Calu3 (cell line): ENCODE measurements around the gene TMEM229B. TPM values are rescaled to one million over a fixed set of nuclear protein-coding genes. Genes with fewer than 3 reads are reported as not detected.
A peak's percentile ranks its signal among the peaks of the same experiment; 100 is the strongest.

ENCODE experiments used
- BruUV-seq: library from RNA; stranded (reverse); fragments of 400-500 nt; replicated peaks from 2 replicates; lab custom pipeline; 2021; lab: Mats Ljungman, UMichigan
- CTCF ChIA-PET: fragments of 300-600 bp; sonication (Branson Sonifier 250); formaldehyde crosslinking; loops from one replicate; lab custom pipeline; 2022; ENCODE audit warnings: antibody characterized with exemption; lab: Charles Lee
- DNase-seq: peaks from one replicate; pipeline ENCODE4 v3.0.0; 2022
- H3K27ac Mint-ChIP-seq: one replicate; pipeline ENCODE4 v1.8.0; 2022; ENCODE audit warnings: mixed read lengths; ENCODE audit not compliant: unreplicated experiment
- H3K27me3 Mint-ChIP-seq: one replicate; pipeline ENCODE4 v1.8.0; 2022; ENCODE audit warnings: mixed read lengths; ENCODE audit not compliant: unreplicated experiment
- H3K36me3 Mint-ChIP-seq: one replicate; pipeline ENCODE4 v1.8.0; 2022; ENCODE audit warnings: mild to moderate bottlenecking, moderate library complexity, mixed read lengths; ENCODE audit not compliant: insufficient read depth, unreplicated experiment
- H3K4me1 Mint-ChIP-seq: one replicate; pipeline ENCODE4 v1.8.0; 2022; ENCODE audit warnings: mild to moderate bottlenecking, low read depth, mixed read lengths; ENCODE audit not compliant: unreplicated experiment
- H3K4me3 Mint-ChIP-seq: one replicate; pipeline ENCODE4 v1.8.0; 2022; ENCODE audit warnings: mild to moderate bottlenecking, low read depth, moderate library complexity, mixed read lengths; ENCODE audit not compliant: unreplicated experiment
- H3K9me3 Mint-ChIP-seq: one replicate; pipeline ENCODE4 v1.8.0; 2022; ENCODE audit warnings: low read depth, mixed read lengths; ENCODE audit not compliant: unreplicated experiment
- CTCF ChIP-seq: fragments of 200-600 bp; IDR thresholded peaks from one replicate; pipeline ENCODE4 v1.8.0; 2022; ENCODE audit warnings: antibody characterized with exemption; ENCODE audit not compliant: unreplicated experiment
- intact Hi-C: fragments of 100-400 bp; cut with micrococcal nuclease; formaldehyde crosslinking; loops from one replicate; pipeline ENCODE4 v1.10.0; 2022; ENCODE audit not compliant: unreplicated experiment
- total RNA-seq: library from RNA; stranded (reverse); gene quantifications from 2 replicates; pipeline ENCODE4 v1.2.3, GENCODE V29; 2022

Gene TMEM229B
- total RNA-seq, 1 experiment from 2014 or later, result 0.76 TPM

- Mint-ChIP-seq H3K27me3 (peaks cover 12% of the 10 kb centered on the region), H3K4me1 (peaks cover 41% of the 10 kb centered on the region), H3K4me3 (no peak overlapping the region), H3K27ac (no peak overlapping the region), H3K9me3 (no peaks in the 10 kb centered on the region), H3K36me3 (no peaks in the 10 kb centered on the region)
- DNase-seq, result no peak
- intact Hi-C loops, result no loop called here
- CTCF ChIA-PET, result interaction anchor here (1.3 kb wide), 1 partner anchor 10 kb away, joined by 3 read pairs; no protein-coding TSS in a partner anchor
- no peak for TF ChIP-seq CTCF
- no TSS peak for BruUV-seq
Measured at GRCh38 chr14:67441672-67442071, 46.8 kb downstream of the TMEM229B start.

- no peak overlapping the region for H3K4me3 Mint-ChIP-seq
- H3K27me3 Mint-ChIP-seq, result peaks cover 15% of the 10 kb centered on the region
- H3K27ac Mint-ChIP-seq, result no peak overlapping the region
- H3K36me3 Mint-ChIP-seq, result no peaks in the 10 kb centered on the region
- peaks cover 41% of the 10 kb centered on the region for H3K4me1 Mint-ChIP-seq
- TF ChIP-seq CTCF, result no peak
- intact Hi-C loops, result no loop called here
- no peak for DNase-seq
- BruUV-seq, result no TSS peak
- CTCF ChIA-PET, result interaction anchor here (0.6 to 1.3 kb wide), 3 partner anchors 9 to 90 kb away, joined by 3 to 9 read pairs (median 4); no protein-coding TSS in a partner anchor
- no peaks in the 10 kb centered on the region for H3K9me3 Mint-ChIP-seq
Measured at GRCh38 chr14:67441256-67441655, 47.3 kb downstream of the TMEM229B start.

GRCh38 chr14:67440513-67440912, 48.0 kb downstream of the TMEM229B start:
- Mint-ChIP-seq H3K36me3 (no peaks in the 10 kb centered on the region), H3K27ac (no peak overlapping the region), H3K4me1 (peaks cover 41% of the 10 kb centered on the region), H3K9me3 (no peaks in the 10 kb centered on the region), H3K27me3 (peaks cover 22% of the 10 kb centered on the region), H3K4me3 (no peak overlapping the region)
- no TSS peak for BruUV-seq
- intact Hi-C loops, result no loop called here
- DNase-seq, result peak; percentile 30
- no peak for TF ChIP-seq CTCF
- CTCF ChIA-PET, result interaction anchor here (0.7 to 1.3 kb wide), 5 partner anchors 9 to 234 kb away, joined by 3 to 5 read pairs (median 3); partner anchors contain the start of gene VTI1B

- peaks cover 36% of the 10 kb centered on the region for H3K4me1 Mint-ChIP-seq
- no peaks in the 10 kb centered on the region for H3K36me3 Mint-ChIP-seq
- no peaks in the 10 kb centered on the region for H3K9me3 Mint-ChIP-seq
- peaks cover 37% of the 10 kb centered on the region for H3K27me3 Mint-ChIP-seq
- H3K4me3 Mint-ChIP-seq, result no peak overlapping the region
- CTCF ChIA-PET, result no interaction called here
- TF ChIP-seq CTCF, result no peak
- BruUV-seq, result no TSS peak
- no peak for DNase-seq
- no peak overlapping the region for H3K27ac Mint-ChIP-seq
- intact Hi-C loops, result loop anchor here (10.0 kb wide), 1 partner anchor 266 kb away; the partner anchor contains the start of gene RDH12
Measured at GRCh38 chr14:67438969-67439368, 49.6 kb downstream of the TMEM229B start.
